Measurements from ENCODE around the gene KAT2B. TPM values are rescaled to one million over a fixed set of nuclear protein-coding genes. Genes with fewer than 3 reads are reported as not detected.
A peak's percentile ranks its signal among the peaks of the same experiment; 100 is the strongest.

Gene KAT2B
- total RNA-seq, 4 donors from 2014 or later, result 39.4 to 87.3 (median 61.1) TPM

GRCh38 chr3:20055020-20055775 is 15.0 kb downstream of the KAT2B start:
- Histone ChIP-seq H3K9me3 (no peaks in the 10 kb centered on the region), H3K4me3 (no peak overlapping the region), H3K27me3 (no peaks in the 10 kb centered on the region), H3K27ac (peak overlapping the region; percentile 80 to 86 (median 84)), H3K4me1 (peaks cover 42 to 45% of the 10 kb centered on the region in 2 donors), H3K36me3 (no peaks in the 10 kb centered on the region)
- in situ Hi-C loops (cut with MboI; ENCODE audit: low sequenced_read_pairs in 4 of 4) (no loop called here), intact Hi-C loops (cut with DNase I; ENCODE audit: low total_unique reads) (loop anchor here (2.0 kb wide), 1 partner anchor 14 kb away; the partner anchor contains the start of gene KAT2B)
- DNase-seq (no peak), ATAC-seq (peak in 1 of 2 donors; percentile 13)
- TF ChIP-seq POLR2A (IDR thresholded peaks at IDR 0.05), result no peak

GRCh38 chr3:20055842-20056241 is 15.6 kb downstream of the KAT2B start:
- H3K27me3 ChIP-seq, result no peaks in the 10 kb centered on the region
- H3K9me3 ChIP-seq, result no peaks in the 10 kb centered on the region
- ATAC-seq, result no peak
- H3K36me3 ChIP-seq, result no peaks in the 10 kb centered on the region
- H3K4me3 ChIP-seq, result no peak overlapping the region
- peaks cover 47 to 50% of the 10 kb centered on the region in 2 donors for H3K4me1 ChIP-seq
- peak overlapping the region; percentile 80 to 86 (median 84) for H3K27ac ChIP-seq
- intact Hi-C loops (cut with DNase I; ENCODE audit: low total_unique reads) (loop anchor here (2.0 kb wide), 1 partner anchor 15 kb away; the partner anchor contains the start of gene KAT2B), in situ Hi-C loops (cut with MboI; ENCODE audit: low sequenced_read_pairs in 4 of 4) (no loop called here)
- no peak for DNase-seq
- no peak for TF ChIP-seq CTCF (IDR thresholded peaks at IDR 0.05 in 4 of 5, conservative IDR thresholded peaks at IDR 0.05 in 1 of 5)
- TF ChIP-seq POLR2A (IDR thresholded peaks at IDR 0.05), result no peak

GRCh38 chr3:20056725-20057611 is 16.7 kb downstream of the KAT2B start:
- Histone ChIP-seq H3K9me3 (no peaks in the 10 kb centered on the region), H3K4me1 (peaks cover 48 to 54% of the 10 kb centered on the region in 2 donors), H3K36me3 (no peaks in the 10 kb centered on the region), H3K4me3 (no peak overlapping the region), H3K27ac (peak overlapping the region; percentile 80 to 86 (median 84)), H3K27me3 (no peaks in the 10 kb centered on the region)
- DNase-seq, result peak; percentile 35 to 50
- no peak for TF ChIP-seq POLR2A (IDR thresholded peaks at IDR 0.05)
- TF ChIP-seq CTCF (IDR thresholded peaks at IDR 0.05 in 4 of 5, conservative IDR thresholded peaks at IDR 0.05 in 1 of 5), result no peak
- in situ Hi-C loops (cut with MboI; ENCODE audit: low sequenced_read_pairs in 4 of 4), result no loop called here
- peak; percentile 67 to 69 for ATAC-seq
- intact Hi-C loops (cut with DNase I; ENCODE audit: low total_unique reads), result no loop called here

- intact Hi-C loops (cut with DNase I; ENCODE audit: low total_unique reads), result no loop called here
- ATAC-seq (no peak), DNase-seq (no peak)
- Histone ChIP-seq H3K4me3 (no peak overlapping the region), H3K27me3 (no peaks in the 10 kb centered on the region), H3K9me3 (no peaks in the 10 kb centered on the region), H3K27ac (peak overlapping the region; percentile 80 to 86 (median 84)), H3K36me3 (no peaks in the 10 kb centered on the region), H3K4me1 (peaks cover 48 to 54% of the 10 kb centered on the region in 2 donors)
- in situ Hi-C loops (cut with MboI; ENCODE audit: low sequenced_read_pairs in 4 of 4), result no loop called here
- TF ChIP-seq POLR2A (IDR thresholded peaks at IDR 0.05), result no peak
- TF ChIP-seq CTCF (IDR thresholded peaks at IDR 0.05 in 4 of 5, conservative IDR thresholded peaks at IDR 0.05 in 1 of 5), result no peak
These were observed 17.4 kb downstream of the KAT2B start for GRCh38 chr3:20057612-20058180.
